ENCODE measurements around the gene MTG1. TPM values are rescaled to one million over a fixed set of nuclear protein-coding genes. Genes with fewer than 3 reads are reported as not detected.

Gene MTG1
- total and polyA plus RNA-seq, 2 experiments from 2014 or later, result 45.7 to 68.6 TPM

- Histone ChIP-seq H3K36me3 (ENCODE audit: insufficient read depth) (no peaks in the 10 kb centered on the region; the same call in 1 of the 2 replicates), H3K27me3 (ENCODE audit: insufficient read depth) (peaks cover 36% of the 10 kb centered on the region), H3K9me2 (ENCODE audit: insufficient read depth) (no peaks in the 10 kb centered on the region), H4K20me1 (replicated peaks; ENCODE audit: insufficient read depth) (no peaks in the 10 kb centered on the region), H3K79me2 (replicated peaks; ENCODE audit: insufficient read depth) (no peaks in the 10 kb centered on the region), H3K27ac (ENCODE audit: low read depth) (no peak overlapping the region), H3K4me2 (no peak overlapping the region), H3F3A (replicated peaks; ENCODE audit: low read depth) (no peaks in the 10 kb centered on the region), H3K4me1 (ENCODE audit: insufficient read depth) (peaks cover 5% of the 10 kb centered on the region; the same call in 1 of the 2 replicates), H3K4me3 (no peak overlapping the region), H2AFZ (no peak overlapping the region)
- DNase-seq (ENCODE audit: low spot score), result no peak
- ATAC-seq, result no peak
- no peaks in the 10 kb centered on the region for H3K4me1 Mint-ChIP-seq
- H3K27ac Mint-ChIP-seq, result no peak overlapping the region
- no peak for TF ChIP-seq REST (IDR thresholded peaks at IDR 0.05; ENCODE audit: unreplicated experiment)
- TF ChIP-seq ZNF331 (CRISPR knock-in tag; IDR thresholded peaks at IDR 0.05; ENCODE audit: low read depth), result no peak
- no peak for TF ChIP-seq STAT1 (IDR thresholded peaks at IDR 0.05; ENCODE audit: unreplicated experiment)
- TF ChIP-seq EZH2 (IDR thresholded peaks at IDR 0.05; ENCODE audit: low read depth, unreplicated experiment), result no peak
- TF ChIP-seq ETS1 (IDR thresholded peaks at IDR 0.05), result no peak
- TF ChIP-seq ZNF114 (CRISPR knock-in tag; IDR thresholded peaks at IDR 0.05), result no peak
- TF ChIP-seq JUNB (IDR thresholded peaks at IDR 0.05; ENCODE audit: unreplicated experiment), result no peak
- peaks cover 22% of the 10 kb centered on the region for H3K27me3 Mint-ChIP-seq (ENCODE audit: insufficient read depth, low read depth, poor library complexity)
- H3K36me3 Mint-ChIP-seq (ENCODE audit: low read depth), result 0 out of 3 replicates have a peak, but pooled peaks cover 3% of the 10 kb centered on the region
- H3K9me3 Mint-ChIP-seq, result no peaks in the 10 kb centered on the region; the same call in 2 of the 3 replicates
- no peak overlapping the region for H3K4me3 Mint-ChIP-seq
Observed at GRCh38 chr10:133381036-133381435, 12.9 kb upstream of the MTG1 start.

GRCh38 chr10:133383551-133383950, 10.4 kb upstream of the MTG1 start:
- H2AFZ ChIP-seq, result no peak overlapping the region
- no peaks in the 10 kb centered on the region for H3K4me1 ChIP-seq (ENCODE audit: insufficient read depth)
- no peaks in the 10 kb centered on the region for H3K79me2 ChIP-seq (replicated peaks; ENCODE audit: insufficient read depth)
- no peaks in the 10 kb centered on the region; the same call in 1 of the 2 replicates for H3K36me3 ChIP-seq (ENCODE audit: insufficient read depth)
- no peaks in the 10 kb centered on the region for H3K4me1 Mint-ChIP-seq
- ATAC-seq, result no peak
- DNase-seq (ENCODE audit: low spot score), result no peak
- no peak overlapping the region for H3K4me2 ChIP-seq
- no peak overlapping the region for H3K4me3 ChIP-seq
- H3K9me3 Mint-ChIP-seq, result no peaks in the 10 kb centered on the region
- H3K36me3 Mint-ChIP-seq (ENCODE audit: low read depth), result 0 out of 3 replicates have a peak, but pooled peaks cover 3% of the 10 kb centered on the region
- H3K27ac Mint-ChIP-seq, result no peak overlapping the region
- no peaks in the 10 kb centered on the region for H3F3A ChIP-seq (replicated peaks; ENCODE audit: low read depth)
- H3K27me3 ChIP-seq (ENCODE audit: insufficient read depth), result peaks cover 11% of the 10 kb centered on the region; the same call in 1 of the 2 replicates
- H4K20me1 ChIP-seq (replicated peaks; ENCODE audit: insufficient read depth), result no peaks in the 10 kb centered on the region
- H3K9me2 ChIP-seq (ENCODE audit: insufficient read depth), result no peaks in the 10 kb centered on the region
- H3K27me3 Mint-ChIP-seq (ENCODE audit: insufficient read depth, low read depth, poor library complexity), result peaks cover under 1% of the 10 kb centered on the region
- H3K4me3 Mint-ChIP-seq, result no peak overlapping the region
- H3K27ac ChIP-seq (ENCODE audit: low read depth), result no peak overlapping the region
- TF ChIP-seq CREB1 (CRISPR knock-in tag; IDR thresholded peaks at IDR 0.05; ENCODE audit: low read depth), result no peak
- TF ChIP-seq REST (IDR thresholded peaks at IDR 0.05; ENCODE audit: unreplicated experiment), result no peak
- TF ChIP-seq ETS1 (IDR thresholded peaks at IDR 0.05), result no peak
- TF ChIP-seq EZH2 (IDR thresholded peaks at IDR 0.05; ENCODE audit: low read depth, unreplicated experiment), result no peak
- TF ChIP-seq ZNF114 (CRISPR knock-in tag; IDR thresholded peaks at IDR 0.05), result no peak
- no peak for TF ChIP-seq ZNF331 (CRISPR knock-in tag; IDR thresholded peaks at IDR 0.05; ENCODE audit: low read depth)
- no peak for TF ChIP-seq CTCF (conservative IDR thresholded peaks at IDR 0.05; ENCODE audit: low read depth in 2 of 2)
- no peak for TF ChIP-seq POLR2AphosphoS5 (IDR thresholded peaks at IDR 0.05; ENCODE audit: low read depth)
- TF ChIP-seq EZH2phosphoT487 (IDR thresholded peaks at IDR 0.05; ENCODE audit: unreplicated experiment), result no peak
- no peak for TF ChIP-seq STAT1 (IDR thresholded peaks at IDR 0.05; ENCODE audit: unreplicated experiment)
- no peak for TF ChIP-seq JUNB (IDR thresholded peaks at IDR 0.05; ENCODE audit: unreplicated experiment)
